Neuronal stem cell (in vitro differentiated cells): ENCODE measurements around the gene MASP1.

Experiments used
- DNase-seq: peaks from one replicate; pipeline ENCODE4 v3.0.0-alpha.2; 2013; ENCODE audit warnings: low spot score
- H2AFZ ChIP-seq: one replicate; pipeline ENCODE4 v1.6.1; 2013; ENCODE audit warnings: mild to moderate bottlenecking, low read length, inconsistent platforms
- H2AK5ac ChIP-seq: 2 replicates; pipeline ENCODE4 v1.6.1; 2013; ENCODE audit warnings: low read depth, mild to moderate bottlenecking, inconsistent platforms, low read length, moderate library complexity, mixed read lengths
- H2BK120ac ChIP-seq: 2 replicates; pipeline ENCODE4 v1.6.1; 2013; ENCODE audit warnings: low read depth, mild to moderate bottlenecking, inconsistent platforms, low read length, moderate library complexity, mixed read lengths
- H2BK12ac ChIP-seq: one replicate; pipeline ENCODE4 v1.6.1; 2013; ENCODE audit warnings: low read length, inconsistent platforms
- H2BK15ac ChIP-seq: 2 replicates; pipeline ENCODE4 v1.6.1; 2013; ENCODE audit warnings: mild to moderate bottlenecking, low read length, inconsistent platforms, mixed read lengths
- H2BK5ac ChIP-seq: one replicate; pipeline ENCODE4 v1.6.1; 2013; ENCODE audit warnings: inconsistent platforms, mild to moderate bottlenecking, low read length, moderate library complexity
- H3K14ac ChIP-seq: one replicate; pipeline ENCODE4 v1.6.1; 2013; ENCODE audit warnings: low read length, inconsistent platforms
- H3K18ac ChIP-seq: 2 replicates; pipeline ENCODE4 v1.6.1; 2013; ENCODE audit warnings: low read length, inconsistent platforms
- H3K23ac ChIP-seq: 2 replicates; pipeline ENCODE4 v1.6.1; 2013; ENCODE audit warnings: low read depth, mild to moderate bottlenecking, mixed read lengths, low read length, inconsistent platforms; ENCODE audit not compliant: poor library complexity
- H3K27ac ChIP-seq: replicated peaks from 3 replicates; pipeline ENCODE4 v1.5.1; 2013; ENCODE audit warnings: low read length, inconsistent platforms
- H3K27me3 ChIP-seq, 3 experiments: 2 replicates each; pipeline ENCODE4 v1.6.1; 2013; ENCODE audit warnings: low read length in 3 of 3, mild to moderate bottlenecking in 2 of 3, inconsistent platforms in 1 of 3, low read depth in 1 of 3, mixed read lengths in 1 of 3, moderate library complexity in 1 of 3; ENCODE audit not compliant: control insufficient read depth in 3 of 3, insufficient read depth in 3 of 3
- H3K36me3 ChIP-seq, 2 donors: replicated peaks in 1 of 2; 2 replicates each; pipeline ENCODE4 v1.6.1; 2013; ENCODE audit warnings: low read length in 2 of 2; ENCODE audit not compliant: control insufficient read depth in 2 of 2, insufficient read depth in 2 of 2
- H3K4ac ChIP-seq: 2 replicates; pipeline ENCODE4 v1.6.1; 2013; ENCODE audit warnings: inconsistent platforms, mild to moderate bottlenecking, low read length, moderate library complexity
- H3K4me1 ChIP-seq, 2 donors: 1 replicate in 1 of 2; 2 replicates in 1 of 2; pipeline ENCODE4 v1.6.1; 2013; ENCODE audit warnings: low read length in 2 of 2, low read depth in 1 of 2; ENCODE audit not compliant: control insufficient read depth in 2 of 2, insufficient read depth in 1 of 2
- H3K4me2 ChIP-seq: one replicate; pipeline ENCODE4 v1.6.1; 2013; ENCODE audit warnings: mild to moderate bottlenecking, low read length, inconsistent platforms; ENCODE audit not compliant: insufficient read depth, poor library complexity, severe bottlenecking
- H3K4me3 ChIP-seq, 2 donors: 2 replicates each; pipeline ENCODE4 v1.5.1; 2013; ENCODE audit warnings: low read length in 2 of 2, mild to moderate bottlenecking in 2 of 2, inconsistent platforms in 1 of 2, moderate library complexity in 1 of 2
- H3K79me1 ChIP-seq: one replicate; pipeline ENCODE4 v1.6.1; 2013; ENCODE audit warnings: low read depth, mild to moderate bottlenecking, inconsistent platforms, low read length, moderate library complexity
- H3K9ac ChIP-seq: one replicate; pipeline ENCODE4 v1.6.1; 2013; ENCODE audit warnings: mild to moderate bottlenecking, low read depth, low read length, inconsistent platforms; ENCODE audit not compliant: poor library complexity
- H3K9me3 ChIP-seq, 2 donors: replicated peaks in 1 of 2; 2 replicates each; pipeline versions ENCODE3 to v1.6.1; 2013; ENCODE audit warnings: low read length in 2 of 2, mild to moderate bottlenecking in 2 of 2, inconsistent platforms in 1 of 2, low read depth in 1 of 2, mixed read lengths in 1 of 2, moderate library complexity in 1 of 2; ENCODE audit not compliant: control insufficient read depth in 2 of 2, insufficient read depth in 1 of 2
- H4K8ac ChIP-seq: one replicate; pipeline ENCODE4 v1.6.1; 2013; ENCODE audit warnings: low read depth, mild to moderate bottlenecking, inconsistent platforms, low read length, moderate library complexity
- H4K91ac ChIP-seq: one replicate; pipeline ENCODE4 v1.6.1; 2013; ENCODE audit warnings: low read length, low read depth, mild to moderate bottlenecking, inconsistent platforms; ENCODE audit not compliant: poor library complexity
- WGBS, 2 donors: extraction: QIAGEN DNeasy Blood & Tissue Kit; methylation state at CpG; one replicate each; pipeline ENCODE4 v1.1.7; 2013; ENCODE audit warnings: missing lambda C conversion rate in 2 of 2, mixed read lengths in 1 of 2; ENCODE audit not compliant: insufficient read length in 2 of 2, insufficient replicate concordance in 1 of 2; ENCODE audit errors: extremely low coverage in 2 of 2; 5-methylcytosine and 5-hydroxymethylcytosine counted together

The MASP1 gene

DNA sequence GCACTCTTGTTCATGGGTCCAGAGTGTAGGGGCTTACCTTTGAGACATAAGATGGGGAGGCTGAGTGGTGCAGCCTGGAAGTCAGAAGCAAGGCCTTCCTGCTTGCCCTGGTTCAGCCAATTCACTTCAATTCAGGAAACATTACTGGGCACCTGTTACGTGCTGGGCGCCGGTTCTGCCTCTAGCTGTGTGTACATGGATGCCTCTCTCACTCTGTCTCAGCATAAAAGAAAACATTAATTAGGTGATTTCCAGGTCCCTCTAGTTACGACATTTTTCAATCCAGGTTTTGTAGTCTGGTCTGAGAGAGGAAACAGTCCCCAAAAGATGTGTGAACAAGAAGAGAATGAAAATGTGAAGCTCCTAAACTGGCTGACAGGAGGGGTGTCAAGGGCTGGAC is 93.0 kb downstream of the MASP1 start:
- H2BK12ac ChIP-seq: no peak overlapping the region
- H3K4me2 ChIP-seq: no peak overlapping the region
- H3K14ac ChIP-seq: no peak overlapping the region
- no peak overlapping the region for H4K8ac ChIP-seq
- no peak overlapping the region for H3K4ac ChIP-seq
- H3K27ac ChIP-seq: no peak overlapping the region
- no peaks in the 10 kb centered on the region for H3K36me3 ChIP-seq
- no peak overlapping the region for H2AK5ac ChIP-seq
- H3K79me1 ChIP-seq: no peaks in the 10 kb centered on the region
- no peaks in the 10 kb centered on the region for H3K9me3 ChIP-seq
- H3K18ac ChIP-seq: peak overlapping the region; percentile 40
- no peak overlapping the region for H3K23ac ChIP-seq
- H3K4me3 ChIP-seq: no peak overlapping the region
- no peak overlapping the region for H2AFZ ChIP-seq
- WGBS, 2 donors: no CpG with 5 or more reads among the region's 4 CpGs
- peaks cover 0 to 11% of the 10 kb centered on the region in 2 donors for H3K4me1 ChIP-seq
- DNase-seq: no peak
- H4K91ac ChIP-seq: no peak overlapping the region
- no peak overlapping the region for H2BK5ac ChIP-seq
- H3K9ac ChIP-seq: no peak overlapping the region
- H2BK120ac ChIP-seq: no peak overlapping the region
- no peaks in the 10 kb centered on the region for H3K27me3 ChIP-seq
- no peak overlapping the region for H2BK15ac ChIP-seq

DNA sequence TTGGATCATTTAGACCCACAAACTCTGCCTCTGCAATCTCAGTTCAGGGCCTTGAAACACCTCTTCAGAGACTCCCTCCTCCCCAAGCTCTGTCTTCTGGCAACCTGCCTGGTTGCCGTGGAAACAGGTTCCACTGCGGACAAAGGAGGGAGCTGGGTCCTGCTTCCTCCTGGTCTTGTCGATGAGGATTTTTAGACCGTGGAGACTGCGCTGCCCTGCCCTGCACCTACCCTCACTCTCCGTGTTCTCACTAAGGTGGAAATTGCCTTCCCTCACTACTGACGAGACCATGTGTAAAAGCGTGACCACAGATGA is 94.2 kb downstream of the MASP1 start, which contains the start of gene RTP1:
Gene RTP1 (plus strand): TSS at position 152 of the 315 bp plus-strand sequence. CDS start 30 bp downstream, at position 182.
- H3K4me2 ChIP-seq: no peak within 1 kb of the TSS
- H4K91ac ChIP-seq: no peak within 1 kb of the TSS
- H3K4me1 ChIP-seq: peaks cover 0 to 8% of the 10 kb centered on the region in 2 donors
- H3K23ac ChIP-seq: no peak within 1 kb of the TSS
- no peaks in the 10 kb centered on the region for H3K27me3 ChIP-seq
- no peak within 1 kb of the TSS for H3K4me3 ChIP-seq
- H2BK5ac ChIP-seq: no peak within 1 kb of the TSS
- no peak within 1 kb of the TSS for H4K8ac ChIP-seq
- H3K4ac ChIP-seq: no peak within 1 kb of the TSS
- peak; percentile 17 for DNase-seq
- H2BK12ac ChIP-seq: no peak within 1 kb of the TSS
- H3K79me1 ChIP-seq: no peaks in the 10 kb centered on the region
- H3K9me3 ChIP-seq: no peaks in the 10 kb centered on the region
- no peak within 1 kb of the TSS for H3K27ac ChIP-seq
- no peak within 1 kb of the TSS for H3K9ac ChIP-seq
- no peak within 1 kb of the TSS for H2BK120ac ChIP-seq
- H2AK5ac ChIP-seq: no peak within 1 kb of the TSS
- no peak within 1 kb of the TSS for H2AFZ ChIP-seq
- no peak within 1 kb of the TSS for H3K14ac ChIP-seq
- H2BK15ac ChIP-seq: no peak within 1 kb of the TSS
- no peaks in the 10 kb centered on the region for H3K36me3 ChIP-seq
- no CpG with 5 or more reads among the region's 8 CpGs for WGBS, 2 donors
- no peak within 1 kb of the TSS for H3K18ac ChIP-seq

DNA sequence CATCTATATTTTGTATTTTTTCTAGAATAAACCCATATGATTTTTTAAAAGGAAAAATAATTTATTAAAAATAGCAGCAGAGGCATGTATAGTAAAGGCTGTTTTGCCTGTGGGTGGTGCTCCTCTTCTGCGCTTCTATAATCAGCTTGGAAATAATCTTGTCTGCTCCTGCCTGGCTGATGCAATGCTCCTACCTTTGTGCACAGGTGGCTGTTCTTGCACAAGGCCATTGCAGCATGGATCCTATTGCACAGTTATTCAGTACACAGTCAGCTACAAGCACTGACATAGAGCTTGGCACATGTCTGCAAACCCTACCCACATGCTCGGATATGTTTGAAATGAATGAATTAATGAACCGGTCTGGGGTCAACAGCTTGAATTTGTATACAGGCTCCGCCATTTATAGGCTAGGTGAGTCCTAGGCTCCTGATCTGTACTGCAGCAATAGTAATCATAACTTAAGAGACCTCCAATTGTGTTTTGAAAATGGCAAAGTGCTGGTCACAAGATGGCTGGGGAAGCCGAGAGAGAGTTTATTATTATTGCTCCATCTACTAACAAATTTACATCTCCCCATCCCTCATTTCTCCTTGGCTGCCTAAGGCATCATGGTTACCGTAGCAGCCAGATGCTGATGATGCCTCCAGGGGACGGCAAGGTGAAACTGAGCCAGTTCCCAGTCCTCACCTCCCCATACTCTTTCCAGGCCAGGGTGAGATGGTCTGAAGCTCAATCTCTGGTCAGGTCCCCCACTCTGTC is 94.8 kb downstream of the MASP1 start:
- H3K4me2 ChIP-seq: no peak overlapping the region
- no peaks in the 10 kb centered on the region for H3K36me3 ChIP-seq
- no peak overlapping the region for H4K8ac ChIP-seq
- no peak overlapping the region for H4K91ac ChIP-seq
- H3K14ac ChIP-seq: no peak overlapping the region
- no peak overlapping the region for H2AK5ac ChIP-seq
- no peak overlapping the region for H3K4me3 ChIP-seq
- H2BK15ac ChIP-seq: no peak overlapping the region
- no CpG with 5 or more reads among the region's 7 CpGs for WGBS, 2 donors
- H2AFZ ChIP-seq: no peak overlapping the region
- no peak overlapping the region for H2BK5ac ChIP-seq
- no peaks in the 10 kb centered on the region for H3K9me3 ChIP-seq
- H3K9ac ChIP-seq: no peak overlapping the region
- no peak for DNase-seq
- H3K4ac ChIP-seq: no peak overlapping the region
- no peak overlapping the region for H3K18ac ChIP-seq
- no peak overlapping the region for H3K27ac ChIP-seq
- no peaks in the 10 kb centered on the region for H3K79me1 ChIP-seq
- no peak overlapping the region for H3K23ac ChIP-seq
- peaks cover 0 to 8% of the 10 kb centered on the region in 2 donors for H3K4me1 ChIP-seq
- H3K27me3 ChIP-seq: no peaks in the 10 kb centered on the region
- no peak overlapping the region for H2BK120ac ChIP-seq
- no peak overlapping the region for H2BK12ac ChIP-seq

DNA sequence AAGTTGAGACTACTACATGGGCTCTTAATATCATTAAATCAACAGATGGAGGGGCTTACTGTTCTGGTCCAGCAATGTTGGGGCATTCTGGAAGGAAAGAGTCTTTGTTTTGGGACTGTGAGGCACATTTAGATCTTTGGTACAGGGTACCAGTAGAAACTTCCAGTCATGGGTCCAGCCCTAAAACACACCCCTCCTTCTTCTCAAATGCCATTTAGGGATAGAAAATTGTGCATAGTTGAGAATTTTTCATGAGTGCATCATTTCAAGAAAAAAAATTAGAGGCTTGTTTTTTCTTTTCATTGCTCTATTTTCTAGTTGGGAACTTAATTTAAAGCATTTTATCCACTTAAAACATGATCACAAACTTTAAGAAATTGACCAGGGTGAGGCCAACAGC is 98.4 kb downstream of the MASP1 start:
- Histone ChIP-seq H2AK5ac (no peak overlapping the region), H3K79me1 (no peaks in the 10 kb centered on the region), H3K4me2 (no peak overlapping the region), H3K9me3 (no peaks in the 10 kb centered on the region), H3K36me3 (no peaks in the 10 kb centered on the region), H3K4ac (no peak overlapping the region), H3K9ac (no peak overlapping the region), H2BK12ac (no peak overlapping the region), H3K18ac (no peak overlapping the region), H4K91ac (no peak overlapping the region), H3K14ac (no peak overlapping the region), H4K8ac (no peak overlapping the region), H3K23ac (no peak overlapping the region), H2BK5ac (no peak overlapping the region), H3K4me3 (no peak overlapping the region), H2BK15ac (no peak overlapping the region), H2AFZ (no peak overlapping the region), H2BK120ac (no peak overlapping the region), H3K4me1 (peaks cover 0 to 10% of the 10 kb centered on the region in 2 donors), H3K27me3 (no peaks in the 10 kb centered on the region), H3K27ac (no peak overlapping the region)
- no peak for DNase-seq
